Measurements from ENCODE around the gene CCDC92.

- TF ChIP-seq MAX (IDR thresholded peaks at IDR 0.05) (no peak), FOXM1 (IDR thresholded peaks at IDR 0.05; ENCODE audit: borderline replicate concordance, low read depth) (no peak), CREB1 (IDR thresholded peaks at IDR 0.05; ENCODE audit: low read depth) (no peak), REST (IDR thresholded peaks at IDR 0.05; ENCODE audit: low read depth) (no peak), USF1 (IDR thresholded peaks at IDR 0.05) (no peak), TCF12 (IDR thresholded peaks at IDR 0.05; ENCODE audit: low read depth) (no peak), EP300 (IDR thresholded peaks at IDR 0.05; ENCODE audit: borderline replicate concordance) (no peak), YY1 (IDR thresholded peaks at IDR 0.05; ENCODE audit: low read depth) (no peak), CEBPB (IDR thresholded peaks at IDR 0.05) (no peak), EGR1 (IDR thresholded peaks at IDR 0.05) (no peak), TAF1 (IDR thresholded peaks at IDR 0.05; ENCODE audit: low read depth) (no peak), RAD21 (IDR thresholded peaks at IDR 0.05; ENCODE audit: low read depth) (no peak), TEAD4 (IDR thresholded peaks at IDR 0.05) (no peak)
These were observed 20.6 kb downstream of the CCDC92 start for GRCh38 chr12:123952037-123952436.
